OCI-LY3 (cell line): Measurements from ENCODE around the gene AADAC.

Source experiments
- H2AFZ ChIP-seq: fragments of 200-600, 300-600 bp; shearing (Covaris generic); 2 replicates; pipeline ENCODE4 v1.6.0; 2014; ENCODE audit warnings: antibody characterized with exemption, low read depth, low read length
- H3K27ac ChIP-seq: fragments of 200-600, 300-600 bp; sonication (generic); 2 replicates; pipeline ENCODE4 v1.5.1; 2014; ENCODE audit warnings: mild to moderate bottlenecking, low read length, moderate library complexity, mixed read lengths
- H3K27me3 ChIP-seq: fragments of 200-600, 300-600 bp; sonication (generic); 2 replicates; pipeline ENCODE4 v1.6.1; 2014; ENCODE audit warnings: low read depth, low read length, mixed read lengths
- H3K36me3 ChIP-seq: fragments of 200-600, 300-600 bp; sonication (generic); replicated peaks from 2 replicates; pipeline ENCODE3; 2014; ENCODE audit warnings: low read depth, low read length, mixed read lengths
- H3K4me1 ChIP-seq: fragments of 300-600, 200-600 bp; sonication (generic); 2 replicates; pipeline ENCODE4 v1.6.1; 2014; ENCODE audit warnings: low read length, mixed read lengths
- H3K4me2 ChIP-seq: fragments of 200-600, 300-600 bp; sonication (generic); 2 replicates; pipeline ENCODE4 v1.6.1; 2014; ENCODE audit warnings: low read length, mixed read lengths
- H3K4me3 ChIP-seq: fragments of 300-600, 200-600 bp; sonication (generic); 2 replicates; pipeline ENCODE4 v1.5.1; 2014; ENCODE audit warnings: antibody characterized with exemption, mild to moderate bottlenecking, low read length, moderate library complexity
- H3K79me2 ChIP-seq: fragments of 300-600, 200-600 bp; shearing (Covaris generic); 2 replicates; pipeline ENCODE4 v1.6.1; 2014; ENCODE audit warnings: mild to moderate bottlenecking, low read length, mixed read lengths
- H3K9ac ChIP-seq: fragments of 300-600, 200-600 bp; shearing (Covaris generic); 2 replicates; pipeline ENCODE4 v1.6.0; 2014; ENCODE audit warnings: mild to moderate bottlenecking, low read length, moderate library complexity
- H3K9me3 ChIP-seq: fragments of 200-600, 300-600 bp; shearing (Covaris generic); 2 replicates; pipeline ENCODE4 v1.6.1; 2014; ENCODE audit warnings: low read length, mixed read lengths; ENCODE audit not compliant: insufficient read depth
- H4K20me1 ChIP-seq: fragments of 200-600, 300-600 bp; sonication (generic); 2 replicates; pipeline ENCODE4 v1.6.1; 2016; ENCODE audit warnings: low read length, mixed read lengths; ENCODE audit not compliant: insufficient read depth
- CTCF ChIP-seq: fragments of 200-600, 300-600 bp; sonication (generic); IDR thresholded peaks from 2 replicates; pipeline ENCODE4 v1.5.1; 2014; ENCODE audit warnings: antibody characterized with exemption, low read length, low read depth
- EZH2phosphoT487 ChIP-seq: fragments of 200-600 bp; shearing (Covaris generic); IDR thresholded peaks from 2 replicates; pipeline ENCODE4 v1.6.1; 2018; ENCODE audit warnings: antibody characterized with exemption, mixed run types, low read depth

AADAC gene

GRCh38 chr3:151774910-151775309 lies 39.0 kb upstream of the AADAC start:
- no peaks in the 10 kb centered on the region for H3K79me2 ChIP-seq
- H4K20me1 ChIP-seq, result no peaks in the 10 kb centered on the region
- no peak overlapping the region for H3K9ac ChIP-seq
- H3K4me1 ChIP-seq, result no peaks in the 10 kb centered on the region
- no peak overlapping the region for H3K4me3 ChIP-seq
- H3K4me2 ChIP-seq, result no peak overlapping the region
- no peaks in the 10 kb centered on the region for H3K36me3 ChIP-seq
- H3K27me3 ChIP-seq, result no peaks in the 10 kb centered on the region
- no peaks in the 10 kb centered on the region for H3K9me3 ChIP-seq
- H2AFZ ChIP-seq, result no peak overlapping the region
- H3K27ac ChIP-seq, result no peak overlapping the region
- TF ChIP-seq CTCF (no peak), EZH2phosphoT487 (no peak)

GRCh38 chr3:151775314-151776258 lies 38.3 kb upstream of the AADAC start:
- H3K27me3 ChIP-seq, result no peaks in the 10 kb centered on the region
- H2AFZ ChIP-seq, result no peak overlapping the region
- no peaks in the 10 kb centered on the region for H3K4me1 ChIP-seq
- no peak overlapping the region for H3K4me3 ChIP-seq
- TF ChIP-seq EZH2phosphoT487 (no peak), CTCF (no peak)
- H3K27ac ChIP-seq, result no peak overlapping the region
- H3K9me3 ChIP-seq, result no peaks in the 10 kb centered on the region
- no peak overlapping the region for H3K9ac ChIP-seq
- no peaks in the 10 kb centered on the region for H3K79me2 ChIP-seq
- no peaks in the 10 kb centered on the region for H3K36me3 ChIP-seq
- H4K20me1 ChIP-seq, result no peaks in the 10 kb centered on the region
- no peak overlapping the region for H3K4me2 ChIP-seq

GRCh38 chr3:151776259-151776740 lies 37.6 kb upstream of the AADAC start:
- Histone ChIP-seq H2AFZ (no peak overlapping the region), H4K20me1 (no peaks in the 10 kb centered on the region), H3K27me3 (no peaks in the 10 kb centered on the region), H3K36me3 (no peaks in the 10 kb centered on the region), H3K79me2 (no peaks in the 10 kb centered on the region), H3K4me1 (no peaks in the 10 kb centered on the region), H3K9ac (no peak overlapping the region), H3K4me3 (no peak overlapping the region), H3K27ac (no peak overlapping the region), H3K4me2 (no peak overlapping the region), H3K9me3 (no peaks in the 10 kb centered on the region)
- TF ChIP-seq EZH2phosphoT487, result no peak
- TF ChIP-seq CTCF, result no peak

GRCh38 chr3:151777880-151778279 lies 36.0 kb upstream of the AADAC start:
- TF ChIP-seq CTCF, result no peak
- TF ChIP-seq EZH2phosphoT487, result no peak
- H3K9ac ChIP-seq, result no peak overlapping the region
- no peak overlapping the region for H3K27ac ChIP-seq
- H3K9me3 ChIP-seq, result no peaks in the 10 kb centered on the region
- H3K79me2 ChIP-seq, result no peaks in the 10 kb centered on the region
- no peaks in the 10 kb centered on the region for H3K4me1 ChIP-seq
- no peak overlapping the region for H2AFZ ChIP-seq
- H4K20me1 ChIP-seq, result no peaks in the 10 kb centered on the region
- no peak overlapping the region for H3K4me2 ChIP-seq
- no peak overlapping the region for H3K4me3 ChIP-seq
- no peaks in the 10 kb centered on the region for H3K27me3 ChIP-seq
- H3K36me3 ChIP-seq, result no peaks in the 10 kb centered on the region
